Vagina (tissue), 2 donors: Measurements from ENCODE around the gene PPP4R4.

Experiments
- CTCF ChIP-seq, 3 experiments: fragments of 450-650 bp in 2 of 3; fragments of 200-600 bp in 1 of 3; sonication (generic) in 1 of 3; IDR thresholded peaks; one replicate each; pipeline ENCODE4 v1.5.1; 2017 to 2019; ENCODE audit warnings: antibody characterized with exemption in 3 of 3, mild to moderate bottlenecking in 2 of 3, moderate library complexity in 2 of 3
- POLR2A ChIP-seq, 2 donors: fragments of 450-650 bp; IDR thresholded peaks; one replicate each; pipeline ENCODE4 v1.6.1; 2017; ENCODE audit warnings: antibody characterized with exemption in 2 of 2, mild to moderate bottlenecking in 2 of 2, moderate library complexity in 2 of 2
- POLR2AphosphoS5 ChIP-seq, 2 donors: sonication (generic); formaldehyde crosslinking; IDR thresholded peaks; one replicate each; pipeline ENCODE4 v1.9.0; 2017; ENCODE audit warnings: antibody characterized with exemption in 2 of 2, mild to moderate bottlenecking in 2 of 2, low read depth in 1 of 2; ENCODE audit not compliant: insufficient read depth in 1 of 2

GRCh38 chr14:94316692-94317091 lies 142.6 kb downstream of the PPP4R4 start:
- TF ChIP-seq POLR2AphosphoS5 (IDR thresholded peaks at IDR 0.05; ENCODE audit: insufficient read depth in 1 of 2, low read depth in 1 of 2) = no peak
- TF ChIP-seq CTCF (IDR thresholded peaks at IDR 0.05) = no peak
- no peak for TF ChIP-seq POLR2A (IDR thresholded peaks at IDR 0.05)
